HepG2 (cell line): ENCODE results near the gene TJP3. TPM values are rescaled to one million over a fixed set of nuclear protein-coding genes. Genes with fewer than 3 reads are reported as not detected.

Source experiments
- ATAC-seq: fragments of 200-7000 bp; cut with Tn5 transposase; 3 replicates; pipeline ENCODE4 v1.9.1; 2020; ENCODE audit warnings: mild to moderate bottlenecking, moderate library complexity
- BruUV-seq: library from RNA; stranded (reverse); fragments of 400-500 nt; replicated peaks from 2 replicates; lab custom pipeline; 2021; lab: Mats Ljungman, UMichigan
- CTCF ChIA-PET: fragments of 300-600 bp; formaldehyde crosslinking; extraction: SDS; loops from one replicate; lab custom pipeline; 2021; ENCODE audit warnings: low total read pairs, inconsistent platforms, low intra/inter-chr PET ratio; lab: Yijun Ruan, JAX
- POLR2A ChIA-PET: fragments of 350-600 bp; sonication (Branson Sonifier 250); formaldehyde crosslinking; loops from one replicate; lab custom pipeline; 2020; ENCODE audit warnings: antibody characterized with exemption, inconsistent platforms; lab: Yijun Ruan, JAX
- DNase-seq: peaks from one replicate; pipeline ENCODE4 v3.0.0-alpha.2; 2015; ENCODE audit warnings: low spot score
- FAIRE-seq: peaks from 3 replicates; lab custom pipeline; 2011; peaks lifted over from hg19 to GRCh38; lab: Jason Lieb, UNC
- H2AFZ ChIP-seq: one replicate; pipeline ENCODE4 v1.6.1; 2011; ENCODE audit warnings: low read length, inconsistent platforms
- H3K27ac ChIP-seq: fragments of 300-600 bp; 3 replicates; pipeline ENCODE4 v1.8.0; 2011; ENCODE audit warnings: mixed run types, mild to moderate bottlenecking, mixed read lengths, low read length, inconsistent platforms; ENCODE audit not compliant: insufficient read depth; ENCODE audit errors: extremely low read length
- H3K27me3 ChIP-seq, 2 experiments: fragments of 200-600 bp in 1 of 2; 2 replicates in 1 of 2; 3 replicates in 1 of 2; pipeline versions ENCODE4 v1.6.0 to v1.8.0; 2011; ENCODE audit warnings: low read length in 2 of 2, mild to moderate bottlenecking in 2 of 2, moderate library complexity in 2 of 2, inconsistent platforms in 1 of 2; ENCODE audit not compliant: insufficient read depth in 2 of 2, control insufficient read depth in 1 of 2
- H3K36me3 ChIP-seq, 2 experiments: fragments of 200-600 bp in 1 of 2; replicated peaks in 1 of 2; 2 replicates in 1 of 2; 3 replicates in 1 of 2; pipeline versions ENCODE4 v1.5.1 to v1.8.0; 2011; ENCODE audit warnings: low read length in 2 of 2, inconsistent platforms in 1 of 2; ENCODE audit not compliant: insufficient read depth in 2 of 2, control insufficient read depth in 1 of 2
- H3K4me1 ChIP-seq: 2 replicates; pipeline ENCODE4 v1.5.1; 2012; ENCODE audit warnings: low read length, inconsistent platforms; ENCODE audit not compliant: insufficient read depth
- H3K4me2 ChIP-seq: 2 replicates; pipeline ENCODE4 v1.6.0; 2011; ENCODE audit warnings: low read depth, low read length, inconsistent platforms
- H3K4me3 ChIP-seq, 3 experiments: fragments of 200-600 bp in 1 of 3; sonication (generic), shearing (Covaris generic) in 1 of 3; replicated peaks in 1 of 3; 2 replicates each; pipeline ENCODE4 v1.5.1; 2011 to 2016; ENCODE audit warnings: low read length in 3 of 3, inconsistent platforms in 2 of 3, low read depth in 2 of 3, mild to moderate bottlenecking in 2 of 3, control low read depth in 1 of 3, mixed read lengths in 1 of 3; ENCODE audit not compliant: insufficient read depth in 1 of 3
- H3K79me2 ChIP-seq: one replicate; pipeline ENCODE4 v1.6.1; 2011; ENCODE audit warnings: low read length, inconsistent platforms; ENCODE audit not compliant: insufficient read depth
- H3K9ac ChIP-seq: 2 replicates; pipeline ENCODE4 v1.6.0; 2011; ENCODE audit warnings: mild to moderate bottlenecking, low read depth, low read length, inconsistent platforms; ENCODE audit not compliant: insufficient read depth
- H3K9me3 ChIP-seq: 2 replicates; pipeline ENCODE4 v1.5.1; 2012; ENCODE audit warnings: mild to moderate bottlenecking, low read length
- H4K20me1 ChIP-seq: 2 replicates; pipeline ENCODE4 v1.6.0; 2011; ENCODE audit warnings: inconsistent platforms, mild to moderate bottlenecking, low read length, moderate library complexity; ENCODE audit not compliant: insufficient read depth
- ARID2 ChIP-seq: sonication (generic); formaldehyde crosslinking; IDR thresholded peaks from 2 replicates; pipeline ENCODE4 v1.8.1; 2022; ENCODE audit warnings: mild to moderate bottlenecking, missing genetic modification reagents, borderline replicate concordance
- CHD2 ChIP-seq: IDR thresholded peaks from 2 replicates; pipeline ENCODE4 v1.6.1; 2011; ENCODE audit warnings: low read depth, low read length, improper control_type of control experiment
- GATA4 ChIP-seq: sonication (generic); IDR thresholded peaks from 2 replicates; pipeline ENCODE4 v1.6.1; 2016; ENCODE audit warnings: antibody characterized with exemption, low read depth, borderline replicate concordance
- GTF3A ChIP-seq: sonication (generic); formaldehyde crosslinking; conservative IDR thresholded peaks from 2 replicates; pipeline ENCODE4 v1.4.0; 2020; ENCODE audit warnings: mild to moderate bottlenecking, missing genetic modification reagents
- HNF4G ChIP-seq, 2 experiments: sonication (generic) in 1 of 2; formaldehyde crosslinking in 1 of 2; IDR thresholded peaks; 2 replicates each; pipeline versions ENCODE4 v1.4.0 to v1.6.1; 2011 to 2020; ENCODE audit warnings: borderline replicate concordance in 2 of 2, low read depth in 2 of 2, mild to moderate bottlenecking in 2 of 2, low read length in 1 of 2, missing genetic modification reagents in 1 of 2, moderate library complexity in 1 of 2
- U2AF1 ChIP-seq: fragments of 200-400 bp; formaldehyde crosslinking; optimal IDR thresholded peaks from 2 replicates; pipeline ENCODE3; 2017; ENCODE audit warnings: mild to moderate bottlenecking, low read depth, low read length
- YY1 ChIP-seq: IDR thresholded peaks from 2 replicates; pipeline ENCODE4 v1.6.1; 2011; ENCODE audit warnings: low read length, low read depth, moderate library complexity, mild to moderate bottlenecking; ENCODE audit not compliant: insufficient read depth, insufficient replicate concordance
- ZIK1 ChIP-seq: sonication (generic); formaldehyde crosslinking; IDR thresholded peaks from 2 replicates; pipeline ENCODE4 v1.5.0; 2020; ENCODE audit warnings: mild to moderate bottlenecking, low read depth, missing genetic modification reagents, borderline replicate concordance
- ZNF20 ChIP-seq: sonication (generic); formaldehyde crosslinking; IDR thresholded peaks from 2 replicates; pipeline ENCODE4 v1.4.0; 2020; ENCODE audit warnings: mild to moderate bottlenecking, moderate library complexity, missing genetic modification reagents
- ZNF354B ChIP-seq: sonication (generic); formaldehyde crosslinking; IDR thresholded peaks from 2 replicates; pipeline ENCODE4 v1.8.0; 2022; ENCODE audit warnings: mild to moderate bottlenecking, missing genetic modification reagents
- ZZZ3 ChIP-seq: sonication (generic); formaldehyde crosslinking; IDR thresholded peaks from 2 replicates; pipeline ENCODE4 v1.4.0; 2020; ENCODE audit warnings: missing genetic modification reagents, mild to moderate bottlenecking, borderline replicate concordance
- WGBS: methylation state at CpG from one replicate; pipeline ENCODE4 v1.1.6; 2017; ENCODE audit warnings: low lambda C conversion rate; 5-methylcytosine and 5-hydroxymethylcytosine counted together
- in situ Hi-C: cut with HindIII; loops from 2 replicates; pipeline ENCODE4 v1.10.0; 2017; ENCODE audit warnings: low pct_unique_long_range_greater_than_20kb; ENCODE audit not compliant: extremely low pct_ligation_motif_present
- intact Hi-C: fragments of 100-400 bp; cut with micrococcal nuclease; formaldehyde crosslinking; loops from one replicate; pipeline ENCODE4 v1.10.0; 2022; ENCODE audit not compliant: unreplicated experiment
- polyA plus RNA-seq, 8 experiments: library from polyadenylated mRNA; depleted of rRNA in 3 of 8; stranded (reverse) in 7 of 8; unstranded in 1 of 8; fragments of >200 nt; fragmentation: Illumina TruSeq in 4 of 8; extraction: Trizol in 4 of 8; gene quantifications; 2 replicates each; pipeline versions ENCODE4 v1.2.1 to v1.2.3, GENCODE V29; 2011 to 2016; ENCODE audit warnings: low read depth in 4 of 8, missing spikeins in 1 of 8, mixed read lengths in 1 of 8; ENCODE audit not compliant: insufficient read depth in 1 of 8
- total RNA-seq, 5 experiments: library from RNA; depleted of rRNA; stranded (reverse); fragments of >200 nt; fragmentation: Illumina TruSeq; extraction: Trizol; gene quantifications; 2 replicates each; pipeline ENCODE4 v1.2.3, GENCODE V29; 2016; ENCODE audit warnings: low read depth in 1 of 5
- TF ChIP-seq, protein P1 (sequence below): IDR thresholded peaks from 2 replicates; pipeline ENCODE4 v1.6.1; 2012; ENCODE audit warnings: inconsistent platforms
- TF ChIP-seq, protein P2 (sequence below): sonication (generic); IDR thresholded peaks from 2 replicates; pipeline ENCODE4 v1.6.1; 2016; ENCODE audit warnings: low read depth, borderline replicate concordance
- TF ChIP-seq, protein P3 (sequence below): sonication (generic); formaldehyde crosslinking; IDR thresholded peaks from 2 replicates; pipeline ENCODE4 v1.8.1; 2023; ENCODE audit warnings: mild to moderate bottlenecking, missing genetic modification reagents, borderline replicate concordance

Gene TJP3
- total and polyA plus RNA-seq, 2 of the 13 experiments (the other 11 are each of a cell fraction or from before 2014, with no cell fraction given) = 2.3 to 21.5 TPM

DNA sequence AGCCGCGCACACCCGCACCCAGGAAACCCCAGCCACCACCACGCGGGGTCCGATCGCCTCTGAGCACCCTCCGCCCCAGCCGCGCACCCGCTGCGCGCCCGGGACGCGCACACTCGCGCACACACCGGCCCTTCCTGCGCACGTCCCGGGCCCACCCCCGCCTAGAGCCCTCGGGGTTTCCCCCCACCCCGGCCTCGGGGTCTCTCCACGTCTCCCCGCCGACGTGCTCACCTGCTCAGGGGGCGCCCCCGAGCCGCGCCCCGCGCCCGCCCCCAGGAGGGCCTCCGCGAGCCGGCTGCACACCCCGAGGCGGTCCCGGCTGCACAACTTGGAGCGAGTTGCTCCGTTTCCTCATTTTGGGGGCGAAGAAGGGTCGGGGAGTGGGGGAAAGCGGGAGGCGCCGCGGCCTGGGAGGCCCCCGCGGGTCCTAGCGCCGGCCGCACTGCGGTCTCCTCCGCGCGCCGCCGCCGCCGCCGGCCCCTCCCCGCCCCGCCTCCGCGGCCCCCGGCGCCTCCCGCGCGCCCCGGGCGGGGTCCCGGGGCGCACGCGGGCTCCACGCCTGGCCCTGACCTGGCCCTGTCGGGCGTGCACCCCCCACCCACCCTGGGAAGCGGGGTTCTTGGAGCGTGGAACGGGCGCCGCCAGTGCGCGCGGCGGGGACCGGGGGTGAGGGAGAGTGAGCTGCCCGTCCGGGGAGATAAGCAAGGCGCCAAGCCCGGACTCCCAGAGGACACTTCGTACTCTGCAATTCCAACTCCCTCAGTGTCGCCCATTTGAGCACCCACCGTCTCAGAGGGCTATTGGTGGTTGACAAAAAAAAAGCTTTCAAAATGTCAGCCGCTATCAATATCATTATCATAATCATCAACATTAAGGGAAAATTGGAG is 78.0 kb downstream of the TJP3 start, which contains the start of gene MATK (continued):
- TF ChIP-seq, protein P1, sequence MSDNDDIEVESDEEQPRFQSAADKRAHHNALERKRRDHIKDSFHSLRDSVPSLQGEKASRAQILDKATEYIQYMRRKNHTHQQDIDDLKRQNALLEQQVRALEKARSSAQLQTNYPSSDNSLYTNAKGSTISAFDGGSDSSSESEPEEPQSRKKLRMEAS = no peak

DNA sequence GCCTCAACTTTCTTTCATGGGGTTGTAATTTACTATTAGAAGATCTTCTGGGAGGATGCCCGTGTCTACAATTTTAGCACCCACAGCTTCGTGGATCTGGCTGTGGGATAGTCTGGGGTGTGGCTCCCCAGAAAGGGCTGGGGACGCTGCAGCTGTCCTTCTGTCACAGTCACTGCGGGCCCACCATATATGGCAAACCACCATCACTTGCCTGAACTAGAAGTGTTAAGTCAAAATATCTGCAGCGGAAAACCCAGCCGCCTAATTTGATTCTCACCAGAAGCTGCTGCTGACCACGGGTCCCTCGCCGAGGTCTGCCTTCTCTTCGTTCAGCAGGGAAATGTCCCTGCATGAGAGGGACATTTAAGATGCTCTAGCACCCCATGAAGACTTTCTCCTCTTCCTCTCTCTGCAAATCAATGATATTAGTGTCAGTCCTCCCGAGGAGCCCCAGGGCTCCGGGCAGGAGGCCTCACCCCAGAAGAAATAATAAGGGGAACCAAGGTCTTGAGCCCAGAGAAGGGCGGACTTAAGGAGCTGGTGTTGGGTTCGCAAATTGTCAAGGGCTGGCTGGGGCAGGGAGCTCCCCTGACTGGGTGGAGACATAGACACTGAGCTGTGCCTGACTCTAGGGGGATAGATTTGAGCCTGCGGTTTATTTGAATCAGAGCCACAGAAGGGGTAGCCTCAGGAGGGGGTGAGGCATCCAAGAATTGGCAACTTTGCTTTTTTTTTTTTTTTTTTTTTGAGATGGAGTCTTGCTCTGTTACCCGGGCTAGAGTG is 81.0 kb downstream of the TJP3 start:
- intact Hi-C loops = no loop called here
- no peak overlapping the region for H2AFZ ChIP-seq
- BruUV-seq = no TSS peak

More for the DNA sequence above, 81.0 kb downstream of the TJP3 start:
- POLR2A ChIA-PET = interaction anchor here (0.8 kb wide), 1 partner anchor 26 kb away, joined by 3 read pairs; no protein-coding TSS in a partner anchor
- 11% methylated on average over 9 of the region's 16 CpGs for WGBS
- Histone ChIP-seq H3K9me3 (no peaks in the 10 kb centered on the region), H3K9ac (no peak overlapping the region), H3K27me3 (peaks cover 12 to 31% of the 10 kb centered on the region in 2 experiments; a peak in 4 of 5 replicates), H3K4me2 (no peak overlapping the region), H3K4me3 (no peak overlapping the region), H3K27ac (no peak overlapping the region), H3K4me1 (no peaks in the 10 kb centered on the region), H3K36me3 (no peaks in the 10 kb centered on the region), H4K20me1 (no peaks in the 10 kb centered on the region), H3K79me2 (no peaks in the 10 kb centered on the region)
- CTCF ChIA-PET = no interaction called here
- TF ChIP-seq HNF4G (IDR thresholded peaks at IDR 0.05; ENCODE audit: borderline replicate concordance, low read depth, low read length) (no peak), HNF4G (CRISPR knock-in tag; IDR thresholded peaks at IDR 0.05; ENCODE audit: borderline replicate concordance, low read depth) (no peak), ZIK1 (no peak), GTF3A (CRISPR knock-in tag) (no peak), GATA4 (no peak), ZNF20 (no peak), ZZZ3 (CRISPR knock-in tag) (no peak), CHD2 (no peak), ZNF354B (CRISPR knock-in tag) (no peak), YY1 (no peak), U2AF1 (no peak), ARID2 (CRISPR knock-in tag) (no peak)
- TF ChIP-seq, protein P2, sequence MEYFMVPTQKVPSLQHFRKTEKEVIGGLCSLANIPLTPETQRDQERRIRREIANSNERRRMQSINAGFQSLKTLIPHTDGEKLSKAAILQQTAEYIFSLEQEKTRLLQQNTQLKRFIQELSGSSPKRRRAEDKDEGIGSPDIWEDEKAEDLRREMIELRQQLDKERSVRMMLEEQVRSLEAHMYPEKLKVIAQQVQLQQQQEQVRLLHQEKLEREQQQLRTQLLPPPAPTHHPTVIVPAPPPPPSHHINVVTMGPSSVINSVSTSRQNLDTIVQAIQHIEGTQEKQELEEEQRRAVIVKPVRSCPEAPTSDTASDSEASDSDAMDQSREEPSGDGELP = no peak
- TF ChIP-seq, protein P3, sequence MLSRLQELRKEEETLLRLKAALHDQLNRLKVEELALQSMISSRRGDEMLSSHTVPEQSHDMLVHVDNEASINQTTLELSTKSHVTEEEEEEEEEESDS = no peak
- in situ Hi-C loops = no loop called here
- ATAC-seq = no peak
- DNase-seq = no peak
- no peak for FAIRE-seq
